Purkinje cell (primary cell): Measurements from ENCODE around the gene GLRX5. TPM values are rescaled to one million over a fixed set of nuclear protein-coding genes. Genes with fewer than 3 reads are reported as not detected.

ENCODE experiments used
- polyA plus RNA-seq: library from polyadenylated mRNA; unstranded; fragments of >200 nt; fragmentation: Nextera tagmentation; gene quantifications from 2 replicates; pipeline ENCODE4 v1.2.1, GENCODE V29; 2014

The GLRX5 gene
- 37.4 and 39.7 TPM in 2 replicates for polyA plus RNA-seq

DNA sequence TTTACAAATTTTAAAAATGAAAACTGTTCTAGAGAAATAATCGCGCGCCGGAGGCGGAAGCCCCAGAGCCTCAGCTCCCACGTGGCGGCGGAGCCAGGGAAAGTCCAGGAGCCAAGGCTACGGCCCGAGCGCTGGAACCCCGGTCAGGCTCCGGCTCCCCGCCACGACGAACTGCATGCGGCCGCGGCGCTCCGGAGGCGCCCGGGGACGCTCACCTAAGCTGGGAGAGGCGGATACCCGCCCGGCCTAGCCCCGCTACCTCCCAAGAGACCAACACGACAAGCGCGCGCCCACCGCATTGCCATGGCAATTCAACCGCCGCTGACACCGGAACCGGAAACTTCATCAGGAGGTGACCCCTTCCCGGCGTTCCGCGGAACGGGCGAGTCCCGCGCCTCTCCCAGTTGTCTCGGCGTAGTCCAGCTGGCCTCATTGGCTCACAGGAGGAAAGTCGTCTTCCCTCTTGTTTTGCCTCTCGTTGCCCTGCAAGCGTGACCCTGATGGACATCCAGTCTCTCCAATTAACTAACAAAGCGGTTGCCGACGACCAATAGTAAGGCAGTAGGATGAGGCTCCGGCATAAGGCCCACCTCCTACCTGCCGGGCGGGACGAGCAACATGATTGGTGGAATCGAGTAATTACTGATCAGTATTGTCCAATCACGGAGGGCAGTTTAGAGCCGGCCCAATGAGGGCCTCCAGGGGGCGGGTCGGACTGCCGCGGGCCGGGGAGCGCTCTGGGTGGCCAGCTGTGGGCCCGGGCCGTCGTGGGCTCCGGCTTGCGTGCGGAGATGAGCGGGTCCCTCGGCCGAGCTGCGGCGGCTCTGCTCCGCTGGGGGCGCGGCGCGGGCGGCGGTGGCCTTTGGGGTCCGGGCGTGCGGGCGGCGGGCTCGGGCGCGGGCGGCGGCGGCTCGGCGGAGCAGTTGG, at the start of gene GLRX5:
GLRX5 (plus strand) TSS at position 752 of the 927 bp plus-strand sequence; CDS start at position 792, 40 bp downstream.

DNA sequence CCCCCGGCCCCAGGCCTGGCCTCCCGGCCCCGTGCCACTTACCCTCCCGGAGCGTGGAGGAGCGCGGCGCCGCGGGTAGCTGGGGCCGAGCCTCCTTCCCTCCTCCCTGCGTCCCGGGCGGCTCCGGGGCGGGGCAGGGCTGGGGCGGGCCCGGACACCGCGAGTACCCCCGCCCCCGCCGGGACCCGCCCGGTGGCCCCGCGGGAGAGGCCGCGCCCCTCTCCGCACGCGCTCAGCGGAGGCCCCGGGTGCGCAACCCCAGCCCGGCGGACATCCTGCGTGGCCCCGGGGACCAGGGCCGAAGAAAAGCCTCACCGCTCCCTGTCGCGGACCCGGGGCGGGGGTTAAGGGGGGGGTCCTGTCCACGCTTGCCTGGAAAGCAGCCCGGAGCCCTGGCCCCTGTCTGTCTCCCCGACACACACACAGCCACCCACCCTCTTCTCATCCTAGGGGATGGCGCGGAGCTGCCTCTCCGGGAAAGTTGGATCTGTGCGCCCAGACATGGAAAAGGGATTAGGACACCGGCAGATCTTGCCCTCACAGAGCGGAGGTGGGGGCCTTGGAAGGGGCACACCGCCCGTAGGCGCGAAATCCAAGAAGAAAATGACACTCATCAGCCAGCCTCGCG, 18.2 kb upstream of the GLRX5 start, which contains the start of gene SYNE3:
SYNE3 (minus strand) TSS at position 97 of the 628 bp plus-strand sequence. CDS start 40,829 bp downstream, outside the sequence.

Other genes with a start within 250 kb of the GLRX5 start
- 68.4 and 126 TPM in 2 replicates for gene CLMN, start 215.1 kb upstream of the GLRX5 start, polyA plus RNA-seq
- gene SYNE3, start 18.4 kb upstream of the GLRX5 start, polyA plus RNA-seq: 0.97 and 1.6 TPM in 2 replicates
- gene TCL1B, start 151.4 kb downstream of the GLRX5 start, polyA plus RNA-seq: not detected in 2 replicates
- not detected in 2 replicates for gene TCL1A, start 179.1 kb downstream of the GLRX5 start, polyA plus RNA-seq